ENCODE data around the gene SECISBP2L.

GRCh38 chr15:48999314-48999713, 46.9 kb downstream of the SECISBP2L start:
- TF ChIP-seq CTCF (conservative IDR thresholded peaks at IDR 0.05; ENCODE audit: low read depth, low read length) (no peak), ELK1 (IDR thresholded peaks at IDR 0.05; ENCODE audit: borderline replicate concordance, low read depth, low read length) (no peak), RAD21 (IDR thresholded peaks at IDR 0.05; ENCODE audit: low read length) (no peak), RCOR1 (IDR thresholded peaks at IDR 0.05; ENCODE audit: insufficient replicate concordance, low read length) (no peak), POLR2A (IDR thresholded peaks at IDR 0.05; ENCODE audit: low read depth, low read length) (no peak), MAFK (IDR thresholded peaks at IDR 0.05; ENCODE audit: low read depth, low read length) (no peak), USF2 (IDR thresholded peaks at IDR 0.05; ENCODE audit: low read depth, low read length) (no peak), RFX5 (IDR thresholded peaks at IDR 0.05; ENCODE audit: low read depth, low read length) (no peak)
